Panc1 (cell line): Measurements from ENCODE around the gene PIGH. TPM values are rescaled to one million over a fixed set of nuclear protein-coding genes. Genes with fewer than 3 reads are reported as not detected.

ENCODE experiments used
- ATAC-seq: fragments of 200-7000 bp; cut with Tn5 transposase; 2 replicates; pipeline ENCODE4 v1.9.1; 2020; ENCODE audit warnings: mild to moderate bottlenecking, moderate library complexity
- BruUV-seq: library from RNA; stranded (reverse); fragments of 400-500 nt; replicated peaks from 2 replicates; lab custom pipeline; 2021; lab: Mats Ljungman, UMichigan
- CTCF ChIA-PET: fragments of 300-600 bp; sonication (Branson Sonifier 250); formaldehyde crosslinking; loops from one replicate; lab custom pipeline; 2022; ENCODE audit warnings: antibody characterized with exemption; lab: Charles Lee
- POLR2A ChIA-PET: fragments of 300-600 bp; sonication (Branson Sonifier 250); formaldehyde crosslinking; loops from one replicate; lab custom pipeline; 2022; ENCODE audit warnings: antibody characterized with exemption; lab: Charles Lee
- DNase-seq: peaks from one replicate; pipeline ENCODE4 v3.0.0-alpha.2; 2010; ENCODE audit warnings: low read depth, low spot score
- H3K27ac ChIP-seq: 2 replicates; pipeline ENCODE4 v1.5.1; 2011; ENCODE audit warnings: mild to moderate bottlenecking, low read length, inconsistent platforms
- H3K27me3 ChIP-seq: fragments of 200-500 bp; sonication (Bioruptor generic); 2 replicates; pipeline ENCODE4 v1.6.0; 2014; ENCODE audit warnings: low read length, inconsistent platforms; ENCODE audit not compliant: control insufficient read depth, insufficient read depth
- H3K36me3 ChIP-seq: fragments of 200-500 bp; sonication (Bioruptor generic); 2 replicates; pipeline ENCODE4 v1.5.1; 2014; ENCODE audit warnings: inconsistent platforms, mild to moderate bottlenecking, low read length, moderate library complexity; ENCODE audit not compliant: control insufficient read depth, insufficient read depth
- H3K4me1 ChIP-seq: 2 replicates; pipeline ENCODE4 v1.5.1; 2011; ENCODE audit warnings: inconsistent platforms, mild to moderate bottlenecking, low read length, moderate library complexity; ENCODE audit not compliant: control insufficient read depth, insufficient read depth
- H3K4me3 ChIP-seq, 2 experiments: 2 replicates each; pipeline ENCODE4 v1.5.1; 2011 to 2012; ENCODE audit warnings: low read depth in 2 of 2, low read length in 2 of 2, mild to moderate bottlenecking in 2 of 2, inconsistent platforms in 1 of 2, moderate library complexity in 1 of 2
- H3K9me3 ChIP-seq: fragments of 200-500 bp; sonication (Bioruptor generic); 2 replicates; pipeline ENCODE4 v1.5.1; 2014; ENCODE audit warnings: low read depth, mild to moderate bottlenecking, inconsistent platforms, low read length, moderate library complexity; ENCODE audit not compliant: control insufficient read depth, insufficient read depth
- CTCF ChIP-seq: fragments of 450-650 bp; IDR thresholded peaks from 2 replicates; pipeline ENCODE4 v1.5.1; 2017; ENCODE audit warnings: mild to moderate bottlenecking
- POLR2AphosphoS5 ChIP-seq: IDR thresholded peaks from 2 replicates; pipeline ENCODE4 v1.6.1; 2012; ENCODE audit warnings: mild to moderate bottlenecking, low read depth, low read length, moderate library complexity
- REST ChIP-seq, 2 experiments: IDR thresholded peaks; 2 replicates each; pipeline ENCODE4 v1.6.1; 2011 to 2012; ENCODE audit warnings: low read depth in 2 of 2, control low read depth in 1 of 2, low read length in 1 of 2, mild to moderate bottlenecking in 1 of 2, moderate library complexity in 1 of 2; ENCODE audit not compliant: insufficient read depth in 1 of 2
- SIN3A ChIP-seq: IDR thresholded peaks from 2 replicates; pipeline ENCODE4 v1.6.1; 2012; ENCODE audit warnings: low read depth, mild to moderate bottlenecking, low read length, moderate library complexity, borderline replicate concordance; ENCODE audit not compliant: insufficient read depth
- TCF7L2 ChIP-seq: IDR thresholded peaks from 2 replicates; pipeline ENCODE4 v1.6.1; 2011; ENCODE audit warnings: mild to moderate bottlenecking, low read depth, low read length, inconsistent platforms
- in situ Hi-C: cut with HindIII; loops from 2 replicates; pipeline ENCODE4 v1.10.0; 2016; ENCODE audit warnings: low sequenced_read_pairs, low pct_unique_long_range_greater_than_20kb
- intact Hi-C: fragments of 100-400 bp; cut with micrococcal nuclease; formaldehyde crosslinking; loops from one replicate; pipeline ENCODE4 v1.10.0; 2022; ENCODE audit not compliant: unreplicated experiment
- total RNA-seq: library from RNA; stranded (reverse); gene quantifications from one replicate; pipeline ENCODE4 v1.2.1, GENCODE V29; 2021; ENCODE audit not compliant: unreplicated experiment

PIGH gene
- total RNA-seq, 1 experiment from 2014 or later: 13.3 TPM

- Histone ChIP-seq H3K27me3 (no peaks in the 10 kb centered on the region), H3K36me3 (0 out of 2 replicates have a peak, but pooled peaks cover 2% of the 10 kb centered on the region), H3K27ac (no peak overlapping the region), H3K9me3 (no peaks in the 10 kb centered on the region), H3K4me1 (no peaks in the 10 kb centered on the region), H3K4me3 (no peak overlapping the region)
- ATAC-seq (no peak), DNase-seq (no peak)
- in situ Hi-C loops: no loop called here
- TF ChIP-seq SIN3A (no peak), REST (IDR thresholded peaks at IDR 0.05; ENCODE audit: insufficient read depth in 1 of 2, low read depth in 2 of 2, low read length in 1 of 2) (no peak), POLR2AphosphoS5 (no peak), CTCF (no peak), TCF7L2 (no peak)
- POLR2A ChIA-PET: no interaction called here
- no TSS peak for BruUV-seq
- CTCF ChIA-PET: interaction anchor here (3.0 kb wide), 1 partner anchor 118 kb away, joined by 16 read pairs; no protein-coding TSS in a partner anchor
- intact Hi-C loops: loop anchor here (10.0 kb wide), 1 partner anchor 78 kb away; no protein-coding TSS in a partner anchor
These were observed 13.7 kb downstream of the PIGH start for GRCh38 chr14:67586369-67586768.

- no TSS peak for BruUV-seq
- intact Hi-C loops: loop anchor here (1.0 to 10.0 kb wide), 2 partner anchors 80 to 119 kb away; no protein-coding TSS in a partner anchor
- no peak for ATAC-seq
- H3K9me3 ChIP-seq: no peaks in the 10 kb centered on the region
- POLR2A ChIA-PET: no interaction called here
- in situ Hi-C loops: no loop called here
- no peak for DNase-seq
- no peaks in the 10 kb centered on the region for H3K27me3 ChIP-seq
- no peak overlapping the region for H3K27ac ChIP-seq
- H3K36me3 ChIP-seq: no peaks in the 10 kb centered on the region
- CTCF ChIA-PET: interaction anchor here (1.4 to 3.0 kb wide), 2 partner anchors 82 to 119 kb away, joined by 5 to 16 read pairs; no protein-coding TSS in a partner anchor
- TF ChIP-seq REST (IDR thresholded peaks at IDR 0.05; ENCODE audit: insufficient read depth in 1 of 2, low read depth in 2 of 2, low read length in 1 of 2) (no peak), TCF7L2 (no peak), SIN3A (no peak)
- no peak overlapping the region for H3K4me3 ChIP-seq
- H3K4me1 ChIP-seq: no peaks in the 10 kb centered on the region
These were observed 15.1 kb downstream of the PIGH start for GRCh38 chr14:67584978-67585377.
